GM18519 (cell line): ENCODE measurements around the gene KDSR.
"Not testable (repeated sequence)": the region's sequence is repeated elsewhere in the genome, so short reads cannot be mapped to it uniquely, and the experiment has no call there.

Experiments
- ATAC-seq: cut with Tn5 transposase; IDR thresholded peaks from one replicate; pipeline ENCODE4 v1.9.1; 2021; ENCODE audit warnings: mild to moderate bottlenecking, moderate library complexity; ENCODE audit not compliant: unreplicated experiment, low FRiP score

Gene KDSR

DNA sequence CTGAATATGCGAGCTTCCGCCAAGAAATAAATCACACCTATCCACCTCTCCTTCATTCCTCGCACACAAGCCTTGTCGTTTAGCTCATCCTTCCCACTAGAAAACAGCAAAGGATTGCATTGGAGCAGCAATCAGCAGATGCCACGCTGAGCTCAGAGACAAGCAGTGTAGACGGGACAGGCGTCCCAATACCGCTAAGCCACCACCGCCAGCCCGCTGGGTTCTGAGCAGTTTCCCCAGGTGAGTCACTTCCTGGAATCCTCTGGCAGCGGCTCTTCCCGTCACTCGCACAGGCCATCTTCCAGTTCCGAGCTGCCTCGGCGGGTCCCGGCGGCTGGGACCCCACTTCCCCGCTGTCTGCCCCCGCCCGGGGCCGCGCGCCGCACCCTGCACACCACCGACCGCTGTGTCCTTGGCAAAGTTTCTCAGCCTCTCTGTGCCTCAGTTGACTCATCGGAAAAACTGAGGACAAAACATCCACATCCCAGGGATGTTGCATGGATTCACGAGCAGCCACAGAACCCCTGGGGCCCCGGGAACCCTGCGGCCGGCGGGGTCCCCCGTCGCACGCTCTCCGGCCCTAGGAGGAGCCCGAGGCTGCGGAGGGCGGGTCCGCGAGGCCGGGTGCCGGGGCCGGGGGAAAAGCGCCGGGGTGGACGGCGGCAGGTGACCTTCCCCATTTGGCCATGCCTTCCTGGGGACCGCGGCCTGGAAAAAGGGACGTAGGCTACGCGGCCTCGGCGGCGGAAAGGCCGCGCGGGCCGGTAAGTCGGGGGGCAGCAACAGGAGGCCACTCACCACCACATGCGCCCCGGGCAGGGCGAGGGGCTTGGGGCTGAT is 573 bp downstream of the KDSR start:
- ATAC-seq = peak; percentile 18

- ATAC-seq = no peak
Measured at GRCh38 chr18:63365876-63366212, 1.2 kb downstream of the KDSR start.

- no peak for ATAC-seq
Measured at GRCh38 chr18:63363951-63364350, 3.1 kb downstream of the KDSR start.

- not testable (repeated sequence) for ATAC-seq
Measured at GRCh38 chr18:63363420-63363819, 3.6 kb downstream of the KDSR start.

- ATAC-seq = no peak
Measured at GRCh38 chr18:63356272-63356896, 10.6 kb downstream of the KDSR start.

DNA sequence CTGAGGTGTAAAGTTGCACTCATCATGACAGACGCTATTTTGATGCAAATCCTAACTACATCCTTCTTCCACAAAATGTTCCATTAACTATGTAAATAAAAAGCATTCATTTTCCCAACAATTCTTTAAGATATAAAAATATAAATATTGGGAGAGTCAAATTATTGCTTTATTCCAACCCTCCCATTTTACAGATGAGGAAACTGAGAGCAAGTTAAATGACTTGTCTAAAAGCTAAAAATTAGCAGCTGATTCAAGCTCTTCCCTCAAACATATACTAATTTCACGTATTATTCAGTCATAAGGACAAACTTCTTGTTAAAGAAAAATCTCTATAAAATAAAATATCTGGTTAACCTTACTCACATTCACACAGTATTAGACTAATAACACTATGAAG is 16.8 kb downstream of the KDSR start:
- ATAC-seq = no peak

DNA sequence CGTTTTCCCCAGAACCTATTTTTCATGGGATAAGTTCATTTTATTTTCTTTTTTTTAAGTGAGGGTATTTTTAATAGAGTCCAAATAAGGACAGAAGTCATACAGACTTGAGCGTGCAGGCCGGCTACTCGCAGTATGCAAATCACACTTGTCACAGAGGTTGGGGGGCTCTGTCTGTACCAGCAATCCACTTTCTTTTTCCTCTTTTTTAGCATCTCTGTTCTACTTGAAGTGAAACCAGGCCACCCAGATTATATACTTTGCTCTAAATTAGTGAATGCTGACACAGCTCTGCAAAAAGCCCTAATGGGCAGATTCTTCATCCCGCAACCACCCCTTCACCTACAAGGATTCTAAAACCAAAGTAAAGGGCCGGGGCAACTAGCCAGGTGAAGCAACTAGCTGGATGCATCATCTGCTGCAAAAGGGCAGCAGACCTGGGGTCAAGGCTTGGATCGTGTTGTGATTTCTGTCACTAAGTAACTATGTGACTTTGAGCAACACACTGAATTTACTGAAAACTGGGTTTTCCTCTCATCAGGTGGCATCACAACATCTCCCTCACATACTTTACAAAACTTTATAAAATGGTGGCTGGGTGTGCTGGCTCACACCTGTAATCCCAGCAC is 18.4 kb downstream of the KDSR start:
- ATAC-seq = peak; percentile 63

DNA sequence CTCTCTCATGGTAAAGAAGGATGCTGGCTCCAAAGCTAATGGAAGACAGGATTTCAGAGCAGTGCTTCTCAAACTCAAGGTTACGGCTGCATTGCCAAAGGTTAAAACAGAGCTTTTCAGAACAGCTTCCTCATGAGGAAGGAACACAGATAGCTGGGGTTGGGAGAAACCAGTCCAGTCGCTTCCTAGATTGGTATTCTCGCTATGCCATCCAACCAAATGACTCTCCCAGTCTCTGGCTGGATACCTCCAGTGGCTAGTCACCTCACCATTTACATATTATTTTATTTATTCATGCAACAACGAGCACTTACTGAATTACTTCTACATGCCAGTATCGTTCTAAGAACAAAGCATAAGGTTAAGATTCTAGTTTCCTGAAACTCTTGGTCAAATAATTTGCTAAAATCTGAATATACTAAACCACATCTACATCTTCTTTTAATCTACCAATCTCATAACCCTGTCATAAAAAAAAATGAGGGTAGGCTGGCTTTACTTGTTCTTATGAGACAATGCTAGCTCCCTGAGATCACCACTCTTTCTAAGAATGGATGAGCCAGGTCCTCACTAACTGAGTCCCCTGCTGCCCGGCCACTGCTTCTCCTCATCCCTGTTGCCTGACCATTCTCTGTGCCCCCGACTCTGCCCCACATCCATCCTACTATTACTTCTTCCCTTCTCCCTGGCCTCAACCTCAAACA is 20.4 kb downstream of the KDSR start:
- no peak for ATAC-seq

- no peak for ATAC-seq
Measured at GRCh38 chr18:63346031-63346430, 21.0 kb downstream of the KDSR start.

DNA sequence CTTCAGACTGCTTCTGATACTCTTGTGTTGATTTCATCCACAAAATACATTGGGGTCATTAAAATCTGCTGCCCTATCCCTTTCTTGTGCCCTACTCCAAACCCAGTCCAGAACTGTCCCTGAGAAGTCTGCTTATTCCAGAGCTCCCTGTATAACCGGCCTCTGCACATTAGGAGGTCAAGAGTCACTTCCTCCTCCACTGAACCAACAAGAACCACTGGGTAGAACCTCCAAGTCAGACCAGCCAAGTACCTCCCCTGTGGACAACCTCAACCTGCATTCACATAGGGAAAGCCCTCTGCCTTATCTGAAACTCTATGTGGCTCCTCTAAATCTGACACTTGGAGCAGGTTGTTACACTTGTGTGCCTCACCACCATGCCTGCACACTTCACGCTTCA is 22.1 kb downstream of the KDSR start:
- ATAC-seq = no peak

DNA sequence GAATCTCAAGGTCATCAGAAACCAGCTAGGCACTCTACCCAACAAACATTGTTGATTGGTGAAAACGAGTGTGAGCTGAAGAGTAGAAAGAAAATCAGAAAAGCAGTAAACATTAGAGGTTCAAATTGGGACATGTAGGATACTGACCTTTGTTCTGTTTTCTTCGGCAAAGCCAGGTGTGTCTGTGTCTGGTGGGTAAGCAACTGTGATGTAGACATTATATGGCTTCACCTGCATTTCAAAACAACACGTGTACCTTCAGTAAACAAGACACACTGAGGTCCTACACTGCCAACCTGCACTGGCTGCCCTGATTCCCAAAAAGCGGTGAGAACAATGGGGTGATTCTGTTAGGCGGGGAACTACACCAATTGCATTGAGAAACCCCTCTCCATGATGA is 22.7 kb downstream of the KDSR start:
- no peak for ATAC-seq

- ATAC-seq = no peak
Measured at GRCh38 chr18:63342206-63342605, 24.8 kb downstream of the KDSR start.

GRCh38 chr18:63339920-63340484 is 27.0 kb downstream of the KDSR start:
- ATAC-seq = no peak

DNA sequence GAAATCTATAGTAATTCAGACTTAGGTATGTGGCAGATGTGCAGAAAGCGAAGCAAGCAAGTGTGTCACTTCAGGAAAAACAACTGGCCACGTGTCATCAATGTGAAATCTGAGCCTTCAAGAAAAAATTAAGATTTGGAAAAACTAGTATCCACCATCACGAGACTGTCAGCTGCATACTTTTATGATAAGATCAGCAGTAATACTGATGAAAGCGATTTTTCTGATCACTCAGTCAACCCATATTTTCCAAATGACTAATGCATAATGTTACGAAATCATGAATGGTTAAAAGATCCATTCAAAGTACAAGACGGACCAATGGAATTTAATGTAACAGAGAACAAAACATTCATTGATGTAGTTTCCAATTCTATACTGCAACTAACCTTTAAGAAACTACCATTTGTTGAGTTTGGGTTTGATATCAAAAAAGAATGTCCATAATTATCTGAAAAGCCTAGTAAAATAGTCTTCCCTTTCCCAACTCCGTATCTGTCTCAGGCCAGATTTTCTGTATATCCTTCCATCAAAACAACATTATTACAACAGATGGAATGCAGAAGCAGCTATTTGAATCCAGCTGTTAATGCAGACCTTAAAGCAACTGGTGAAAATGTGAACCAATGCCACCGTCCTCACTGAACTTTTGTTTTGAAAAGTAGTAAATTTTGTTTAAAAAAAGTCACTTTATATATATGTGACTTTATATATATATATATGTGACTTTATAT is 30.5 kb downstream of the KDSR start:
- no peak for ATAC-seq

- no peak for ATAC-seq
Measured at GRCh38 chr18:63331105-63331504, 35.9 kb downstream of the KDSR start.

GRCh38 chr18:63329431-63330145 is 37.4 kb downstream of the KDSR start:
- no peak for ATAC-seq

- ATAC-seq = no peak
Measured at GRCh38 chr18:63326011-63326410, 41.0 kb downstream of the KDSR start.

GRCh38 chr18:63325086-63325686 is 41.8 kb downstream of the KDSR start:
- ATAC-seq = no peak
